Tibial nerve (tissue), 3 donors: ENCODE data around the gene TERT.

Experiments used
- POLR2A ChIP-seq, 2 donors: fragments of 450-650 bp; IDR thresholded peaks; one replicate each; pipeline ENCODE4 v1.6.1; 2017; ENCODE audit warnings: antibody characterized with exemption in 2 of 2, mild to moderate bottlenecking in 2 of 2, moderate library complexity in 2 of 2
- TF ChIP-seq, protein P1 (sequence below), 5 experiments: fragments of 200-600 bp in 3 of 5; fragments of 450-650 bp in 2 of 5; sonication (generic) in 3 of 5; IDR thresholded peaks; one replicate each; pipeline ENCODE4 v1.5.1; 2016 to 2019; ENCODE audit warnings: antibody characterized with exemption in 5 of 5, mild to moderate bottlenecking in 3 of 5, moderate library complexity in 2 of 5

DNA sequence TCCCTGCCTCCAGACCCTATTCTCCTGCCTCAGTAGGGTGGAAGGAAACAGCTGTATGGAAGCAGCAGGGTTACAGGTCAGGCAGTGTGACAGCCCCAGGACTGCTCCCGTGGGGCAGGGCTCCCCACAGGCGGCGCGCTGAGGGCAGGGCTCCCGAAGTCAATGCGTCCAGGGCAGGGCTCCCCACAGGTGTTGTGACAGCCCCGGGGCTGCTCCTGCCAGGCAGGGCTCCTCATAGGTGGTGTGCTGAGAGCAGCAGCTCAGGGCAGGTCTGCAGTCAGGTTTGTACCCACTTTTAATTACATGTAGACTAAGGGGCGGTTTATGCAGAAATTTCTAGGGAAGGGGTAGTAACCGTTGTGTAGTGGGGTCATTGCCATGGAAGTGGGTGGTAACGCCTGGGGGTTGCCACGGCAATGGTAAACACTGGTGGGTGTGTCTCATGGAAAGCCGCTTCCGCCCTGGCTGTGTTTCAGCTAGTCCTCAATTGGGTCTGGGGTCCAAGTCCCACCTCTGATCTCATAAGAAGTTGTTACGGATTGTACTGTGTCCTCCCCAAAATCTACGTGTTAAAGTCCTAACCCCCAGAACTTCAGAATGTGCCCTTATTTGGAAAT is 16.7 kb upstream of the TERT start:
- TF ChIP-seq, protein P1, sequence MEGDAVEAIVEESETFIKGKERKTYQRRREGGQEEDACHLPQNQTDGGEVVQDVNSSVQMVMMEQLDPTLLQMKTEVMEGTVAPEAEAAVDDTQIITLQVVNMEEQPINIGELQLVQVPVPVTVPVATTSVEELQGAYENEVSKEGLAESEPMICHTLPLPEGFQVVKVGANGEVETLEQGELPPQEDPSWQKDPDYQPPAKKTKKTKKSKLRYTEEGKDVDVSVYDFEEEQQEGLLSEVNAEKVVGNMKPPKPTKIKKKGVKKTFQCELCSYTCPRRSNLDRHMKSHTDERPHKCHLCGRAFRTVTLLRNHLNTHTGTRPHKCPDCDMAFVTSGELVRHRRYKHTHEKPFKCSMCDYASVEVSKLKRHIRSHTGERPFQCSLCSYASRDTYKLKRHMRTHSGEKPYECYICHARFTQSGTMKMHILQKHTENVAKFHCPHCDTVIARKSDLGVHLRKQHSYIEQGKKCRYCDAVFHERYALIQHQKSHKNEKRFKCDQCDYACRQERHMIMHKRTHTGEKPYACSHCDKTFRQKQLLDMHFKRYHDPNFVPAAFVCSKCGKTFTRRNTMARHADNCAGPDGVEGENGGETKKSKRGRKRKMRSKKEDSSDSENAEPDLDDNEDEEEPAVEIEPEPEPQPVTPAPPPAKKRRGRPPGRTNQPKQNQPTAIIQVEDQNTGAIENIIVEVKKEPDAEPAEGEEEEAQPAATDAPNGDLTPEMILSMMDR (IDR thresholded peaks at IDR 0.05), result no peak
- TF ChIP-seq POLR2A (IDR thresholded peaks at IDR 0.05), result no peak
